Esophagus muscularis mucosa (tissue), 4 donors: ENCODE results near the gene MVB12B.

ENCODE experiments used
- CTCF ChIP-seq, 3 experiments: fragments of 200-600 bp in 2 of 3; fragments of 450-650 bp in 1 of 3; sonication (generic) in 2 of 3; IDR thresholded peaks; one replicate each; pipeline ENCODE4 v1.5.1; 2017 to 2019; ENCODE audit warnings: antibody characterized with exemption in 3 of 3, mild to moderate bottlenecking in 2 of 3, moderate library complexity in 1 of 3
- EP300 ChIP-seq: sonication (generic); formaldehyde crosslinking; IDR thresholded peaks from one replicate; pipeline ENCODE4 v1.6.1; 2017; ENCODE audit warnings: antibody characterized with exemption
- POLR2A ChIP-seq: fragments of 450-650 bp; IDR thresholded peaks from one replicate; pipeline ENCODE4 v1.6.1; 2017; ENCODE audit warnings: antibody characterized with exemption, moderate library complexity, mild to moderate bottlenecking, low read depth
- POLR2AphosphoS5 ChIP-seq, 2 donors: sonication (generic); formaldehyde crosslinking; IDR thresholded peaks; one replicate each; pipeline ENCODE4 v1.6.1; 2017; ENCODE audit warnings: antibody characterized with exemption in 2 of 2

- TF ChIP-seq EP300 (no peak), CTCF (IDR thresholded peaks at IDR 0.05) (no peak), POLR2A (no peak), POLR2AphosphoS5 (IDR thresholded peaks at IDR 0.05) (no peak)
Measured at GRCh38 chr9:126513159-126514036, 186.8 kb downstream of the MVB12B start.
